Measurements from ENCODE around the gene ORAI3.
A peak's percentile ranks its signal among the peaks of the same experiment; 100 is the strongest.

ORAI3 gene

DNA sequence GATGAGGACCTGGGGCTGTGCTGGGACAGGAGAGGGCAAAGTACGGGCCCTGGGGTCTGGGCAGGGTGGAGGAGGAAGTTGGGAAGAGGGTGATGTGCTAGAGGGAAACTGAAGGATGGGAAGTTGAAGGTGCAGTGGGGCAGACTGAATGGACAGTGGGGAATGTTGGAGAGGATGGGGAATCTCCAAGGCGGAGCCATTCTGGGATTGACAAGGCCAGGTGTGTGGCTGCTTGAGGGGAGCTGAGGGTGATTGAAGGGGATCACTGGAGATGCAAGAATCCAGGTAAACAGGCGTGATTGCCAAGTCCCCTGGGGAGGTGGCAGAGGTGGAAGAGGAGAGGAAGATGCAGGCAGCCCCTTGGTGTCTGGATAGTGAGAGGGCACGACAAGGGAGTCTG is 27.6 kb downstream of the ORAI3 start:
- peak overlapping the region; percentile 1 for H3K9ac ChIP-seq (ENCODE audit: insufficient read length, low read depth)
- no peak overlapping the region for H3K4me3 ChIP-seq (ENCODE audit: insufficient read length, low read depth)
- H3K36me3 ChIP-seq (ENCODE audit: insufficient read depth, insufficient read length, low read length): peaks cover 98% of the 10 kb centered on the region
- no peaks in the 10 kb centered on the region for H3K27me3 ChIP-seq (ENCODE audit: insufficient read depth, insufficient read length)
- TF ChIP-seq SUZ12 (IDR thresholded peaks at IDR 0.05; ENCODE audit: extremely low read depth, insufficient read depth, insufficient read length) (no peak), ZNF274 (IDR thresholded peaks at IDR 0.05; ENCODE audit: low read depth, low read length) (no peak), YY1 (IDR thresholded peaks at IDR 0.05; ENCODE audit: insufficient read depth, insufficient read length) (no peak)
- H3K9me3 ChIP-seq (ENCODE audit: insufficient read depth, low read length): no peaks in the 10 kb centered on the region
- peaks cover 8% of the 10 kb centered on the region for H3K4me1 ChIP-seq (ENCODE audit: insufficient read depth, insufficient read length)
- DNase-seq (ENCODE audit: low read depth, low spot score): no peak

DNA sequence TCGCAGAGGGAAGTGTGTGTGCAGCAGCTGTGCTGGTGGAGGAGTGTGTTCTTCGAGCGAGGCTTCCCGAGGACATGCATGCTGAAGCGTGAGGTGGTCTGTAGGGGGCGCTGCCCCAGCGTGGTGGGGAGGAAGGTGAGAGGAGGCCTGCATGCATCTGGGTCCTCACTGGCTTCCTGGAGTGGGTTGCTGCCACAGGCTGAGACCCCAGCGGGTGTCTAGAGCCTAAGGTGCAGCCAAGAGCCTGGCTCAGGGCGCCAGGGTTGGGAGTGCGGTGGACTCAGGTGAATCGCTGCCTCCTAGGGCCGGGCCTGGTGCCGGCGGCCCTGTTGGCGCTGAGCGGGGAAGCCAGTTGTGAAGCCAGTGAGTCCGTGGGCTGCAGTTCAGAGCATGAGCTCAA is 28.6 kb downstream of the ORAI3 start:
- Histone ChIP-seq H3K36me3 (ENCODE audit: insufficient read depth, insufficient read length, low read length) (peaks cover 96% of the 10 kb centered on the region), H3K9me3 (ENCODE audit: insufficient read depth, low read length) (no peaks in the 10 kb centered on the region), H3K9ac (ENCODE audit: insufficient read length, low read depth) (no peak overlapping the region), H3K4me3 (ENCODE audit: insufficient read length, low read depth) (no peak overlapping the region), H3K4me1 (ENCODE audit: insufficient read depth, insufficient read length) (peaks cover 8% of the 10 kb centered on the region), H3K27me3 (ENCODE audit: insufficient read depth, insufficient read length) (no peaks in the 10 kb centered on the region)
- no peak for TF ChIP-seq ZNF274 (IDR thresholded peaks at IDR 0.05; ENCODE audit: low read depth, low read length)
- no peak for TF ChIP-seq SUZ12 (IDR thresholded peaks at IDR 0.05; ENCODE audit: extremely low read depth, insufficient read depth, insufficient read length)
- no peak for TF ChIP-seq YY1 (IDR thresholded peaks at IDR 0.05; ENCODE audit: insufficient read depth, insufficient read length)
- DNase-seq (ENCODE audit: low read depth, low spot score): no peak

DNA sequence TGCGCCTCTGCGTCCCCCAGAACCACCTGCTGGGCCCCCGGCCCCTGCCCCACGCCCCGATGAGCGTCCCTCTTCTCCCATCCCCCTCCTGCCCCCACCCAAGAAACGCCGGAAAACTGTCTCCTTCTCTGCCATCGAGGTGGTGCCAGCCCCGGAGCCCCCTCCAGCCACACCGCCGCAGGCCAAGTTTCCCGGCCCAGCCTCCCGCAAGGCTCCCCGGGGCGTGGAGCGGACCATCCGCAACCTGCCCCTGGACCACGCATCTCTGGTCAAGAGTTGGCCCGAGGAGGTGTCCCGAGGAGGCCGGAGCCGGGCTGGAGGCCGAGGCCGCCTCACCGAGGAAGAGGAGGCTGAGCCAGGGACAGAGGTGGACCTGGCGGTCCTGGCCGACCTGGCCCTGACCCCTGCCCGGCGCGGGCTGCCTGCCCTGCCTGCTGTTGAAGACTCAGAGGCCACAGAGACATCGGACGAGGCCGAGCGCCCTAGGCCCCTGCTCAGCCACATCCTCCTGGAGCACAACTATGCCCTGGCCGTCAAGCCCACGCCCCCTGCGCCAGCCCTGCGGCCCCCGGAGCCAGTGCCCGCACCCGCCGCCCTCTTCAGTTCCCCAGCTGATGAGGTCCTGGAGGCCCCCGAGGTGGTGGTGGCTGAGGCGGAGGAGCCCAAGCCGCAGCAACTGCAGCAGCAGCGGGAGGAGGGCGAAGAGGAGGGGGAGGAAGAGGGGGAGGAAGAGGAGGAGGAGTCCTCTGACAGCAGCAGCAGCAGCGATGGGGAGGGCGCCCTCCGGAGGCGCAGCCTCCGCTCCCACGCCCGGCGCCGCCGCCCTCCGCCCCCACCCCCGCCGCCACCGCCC is 30.5 kb downstream of the ORAI3 start:
- H3K36me3 ChIP-seq (ENCODE audit: insufficient read depth, insufficient read length, low read length): peaks cover 96% of the 10 kb centered on the region
- peak overlapping the region; percentile 21 for H3K9ac ChIP-seq (ENCODE audit: insufficient read length, low read depth)
- H3K4me3 ChIP-seq (ENCODE audit: insufficient read length, low read depth): no peak overlapping the region
- H3K4me1 ChIP-seq (ENCODE audit: insufficient read depth, insufficient read length): peaks cover 8% of the 10 kb centered on the region
- TF ChIP-seq SUZ12 (IDR thresholded peaks at IDR 0.05; ENCODE audit: extremely low read depth, insufficient read depth, insufficient read length) (no peak), ZNF274 (IDR thresholded peaks at IDR 0.05; ENCODE audit: low read depth, low read length) (no peak), YY1 (IDR thresholded peaks at IDR 0.05; ENCODE audit: insufficient read depth, insufficient read length) (no peak)
- no peaks in the 10 kb centered on the region for H3K27me3 ChIP-seq (ENCODE audit: insufficient read depth, insufficient read length)
- DNase-seq (ENCODE audit: low read depth, low spot score): no peak
- no peaks in the 10 kb centered on the region for H3K9me3 ChIP-seq (ENCODE audit: insufficient read depth, low read length)

DNA sequence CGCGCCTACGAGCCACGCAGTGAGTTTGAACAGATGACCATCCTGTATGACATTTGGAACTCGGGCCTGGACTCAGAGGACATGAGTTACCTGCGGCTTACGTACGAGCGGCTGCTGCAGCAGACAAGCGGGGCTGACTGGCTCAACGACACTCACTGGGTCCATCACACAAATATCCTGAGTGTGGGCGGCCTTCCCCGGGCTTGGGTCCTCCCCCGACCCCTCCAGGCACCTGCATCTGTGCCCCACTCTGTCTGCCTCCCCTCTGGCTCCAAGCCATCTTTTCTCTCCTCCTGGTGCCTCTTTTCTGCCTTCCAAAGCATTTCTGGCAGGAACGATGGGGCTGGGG is 31.1 kb downstream of the ORAI3 start:
- Histone ChIP-seq H3K36me3 (ENCODE audit: insufficient read depth, insufficient read length, low read length) (peaks cover 94% of the 10 kb centered on the region), H3K27me3 (ENCODE audit: insufficient read depth, insufficient read length) (no peaks in the 10 kb centered on the region), H3K9ac (ENCODE audit: insufficient read length, low read depth) (no peak overlapping the region), H3K4me1 (ENCODE audit: insufficient read depth, insufficient read length) (peaks cover 11% of the 10 kb centered on the region), H3K9me3 (ENCODE audit: insufficient read depth, low read length) (no peaks in the 10 kb centered on the region), H3K4me3 (ENCODE audit: insufficient read length, low read depth) (no peak overlapping the region)
- TF ChIP-seq YY1 (IDR thresholded peaks at IDR 0.05; ENCODE audit: insufficient read depth, insufficient read length) (no peak), SUZ12 (IDR thresholded peaks at IDR 0.05; ENCODE audit: extremely low read depth, insufficient read depth, insufficient read length) (no peak), ZNF274 (IDR thresholded peaks at IDR 0.05; ENCODE audit: low read depth, low read length) (no peak)
- no peak for DNase-seq (ENCODE audit: low read depth, low spot score)

DNA sequence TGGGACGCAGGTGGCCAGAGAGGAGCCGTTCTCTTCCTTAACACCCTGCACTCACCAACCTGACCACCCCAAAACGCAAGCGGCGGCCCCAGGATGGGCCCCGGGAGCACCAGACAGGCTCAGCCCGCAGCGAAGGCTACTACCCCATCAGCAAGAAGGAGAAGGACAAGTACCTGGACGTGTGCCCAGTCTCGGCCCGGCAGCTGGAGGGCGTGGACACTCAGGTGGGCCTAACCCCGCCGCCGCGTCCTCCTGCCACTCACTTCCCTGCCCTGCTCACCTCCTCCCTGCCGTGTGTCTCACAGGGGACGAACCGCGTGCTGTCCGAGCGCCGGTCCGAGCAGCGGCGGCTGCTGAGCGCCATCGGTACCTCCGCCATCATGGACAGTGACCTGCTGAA is 31.6 kb downstream of the ORAI3 start:
- H3K4me1 ChIP-seq (ENCODE audit: insufficient read depth, insufficient read length): peaks cover 15% of the 10 kb centered on the region
- no peaks in the 10 kb centered on the region for H3K9me3 ChIP-seq (ENCODE audit: insufficient read depth, low read length)
- peaks cover 93% of the 10 kb centered on the region for H3K36me3 ChIP-seq (ENCODE audit: insufficient read depth, insufficient read length, low read length)
- H3K4me3 ChIP-seq (ENCODE audit: insufficient read length, low read depth): no peak overlapping the region
- DNase-seq (ENCODE audit: low read depth, low spot score): no peak
- no peak overlapping the region for H3K9ac ChIP-seq (ENCODE audit: insufficient read length, low read depth)
- H3K27me3 ChIP-seq (ENCODE audit: insufficient read depth, insufficient read length): no peaks in the 10 kb centered on the region
- TF ChIP-seq SUZ12 (IDR thresholded peaks at IDR 0.05; ENCODE audit: extremely low read depth, insufficient read depth, insufficient read length): no peak
- no peak for TF ChIP-seq YY1 (IDR thresholded peaks at IDR 0.05; ENCODE audit: insufficient read depth, insufficient read length)
- no peak for TF ChIP-seq ZNF274 (IDR thresholded peaks at IDR 0.05; ENCODE audit: low read depth, low read length)

DNA sequence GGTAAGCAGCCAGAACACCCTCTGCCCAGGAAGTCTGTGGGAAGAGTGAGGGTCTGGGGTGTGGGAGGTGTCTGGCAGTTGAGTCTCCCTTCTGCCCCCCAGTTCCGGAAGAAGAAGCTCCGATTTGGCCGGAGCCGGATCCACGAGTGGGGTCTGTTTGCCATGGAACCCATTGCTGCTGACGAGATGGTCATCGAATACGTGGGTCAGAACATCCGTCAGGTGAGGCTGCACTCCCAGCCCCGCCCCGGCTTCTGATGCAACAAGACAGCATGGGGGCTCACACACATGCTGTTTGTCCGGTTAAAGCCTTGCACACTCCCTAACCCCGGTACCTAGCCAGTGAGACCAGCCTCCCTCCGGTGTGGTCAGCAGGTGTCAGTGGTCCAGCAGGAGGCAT is 32.1 kb downstream of the ORAI3 start:
- H3K4me3 ChIP-seq (ENCODE audit: insufficient read length, low read depth): no peak overlapping the region
- peaks cover 93% of the 10 kb centered on the region for H3K36me3 ChIP-seq (ENCODE audit: insufficient read depth, insufficient read length, low read length)
- peaks cover 20% of the 10 kb centered on the region for H3K4me1 ChIP-seq (ENCODE audit: insufficient read depth, insufficient read length)
- no peaks in the 10 kb centered on the region for H3K9me3 ChIP-seq (ENCODE audit: insufficient read depth, low read length)
- no peak overlapping the region for H3K9ac ChIP-seq (ENCODE audit: insufficient read length, low read depth)
- H3K27me3 ChIP-seq (ENCODE audit: insufficient read depth, insufficient read length): no peaks in the 10 kb centered on the region
- TF ChIP-seq ZNF274 (IDR thresholded peaks at IDR 0.05; ENCODE audit: low read depth, low read length) (no peak), YY1 (IDR thresholded peaks at IDR 0.05; ENCODE audit: insufficient read depth, insufficient read length) (no peak), SUZ12 (IDR thresholded peaks at IDR 0.05; ENCODE audit: extremely low read depth, insufficient read depth, insufficient read length) (no peak)
- no peak for DNase-seq (ENCODE audit: low read depth, low spot score)

DNA sequence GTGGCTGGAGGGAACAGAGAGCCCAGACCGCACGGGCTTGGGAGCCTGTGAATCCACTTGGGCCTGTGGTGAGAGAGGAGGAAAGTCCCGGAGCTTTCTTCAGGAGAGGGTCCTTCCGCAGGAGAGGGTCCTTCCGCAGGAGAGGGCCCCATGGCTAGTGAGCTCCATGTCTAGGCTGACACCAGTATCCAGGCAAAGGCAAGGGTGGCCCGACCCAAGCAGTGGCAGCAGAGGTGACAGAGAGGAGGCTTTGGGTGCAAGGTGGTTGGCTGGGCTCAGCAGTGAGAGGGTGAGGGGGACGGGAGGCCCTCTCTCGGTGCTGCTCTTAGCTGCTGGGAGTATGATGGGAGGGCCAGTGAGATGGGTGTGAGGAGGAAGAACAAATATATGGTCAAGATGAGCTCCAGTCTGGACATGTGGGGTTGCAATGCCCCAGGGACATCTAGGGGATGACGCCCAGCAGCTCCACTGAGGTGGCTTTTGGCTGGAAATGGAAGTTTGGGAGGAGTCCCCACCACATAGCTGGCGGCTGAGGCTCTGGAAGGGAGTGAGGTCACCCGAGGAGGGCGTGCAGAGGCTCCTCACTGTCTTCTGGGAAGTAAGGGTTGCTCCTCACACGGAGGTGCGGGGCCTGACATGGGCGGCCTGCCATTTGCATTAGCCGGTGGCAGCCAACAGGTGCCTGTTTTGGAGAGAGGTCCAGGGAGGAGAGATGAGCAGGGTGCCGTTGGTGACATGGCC is 33.9 kb downstream of the ORAI3 start:
- Histone ChIP-seq H3K27me3 (ENCODE audit: insufficient read depth, insufficient read length) (no peaks in the 10 kb centered on the region), H3K36me3 (ENCODE audit: insufficient read depth, insufficient read length, low read length) (peaks cover 91% of the 10 kb centered on the region), H3K9me3 (ENCODE audit: insufficient read depth, low read length) (no peaks in the 10 kb centered on the region), H3K9ac (ENCODE audit: insufficient read length, low read depth) (no peak overlapping the region), H3K4me1 (ENCODE audit: insufficient read depth, insufficient read length) (peaks cover 20% of the 10 kb centered on the region), H3K4me3 (ENCODE audit: insufficient read length, low read depth) (no peak overlapping the region)
- no peak for DNase-seq (ENCODE audit: low read depth, low spot score)
- TF ChIP-seq ZNF274 (IDR thresholded peaks at IDR 0.05; ENCODE audit: low read depth, low read length) (no peak), YY1 (IDR thresholded peaks at IDR 0.05; ENCODE audit: insufficient read depth, insufficient read length) (no peak), SUZ12 (IDR thresholded peaks at IDR 0.05; ENCODE audit: extremely low read depth, insufficient read depth, insufficient read length) (no peak)
